GM21528 (cell line): ENCODE data around the gene EPB41L4A.

Source experiments
- ATAC-seq: cut with Tn5 transposase; IDR thresholded peaks from one replicate; pipeline ENCODE4 v1.9.1; 2021; ENCODE audit warnings: mild to moderate bottlenecking, moderate library complexity; ENCODE audit not compliant: unreplicated experiment, low FRiP score

Gene EPB41L4A

GRCh38 chr5:112267231-112267630 lies 151.8 kb downstream of the EPB41L4A start:
- ATAC-seq, result no peak

- no peak for ATAC-seq
Observed at GRCh38 chr5:112264666-112265065, 154.4 kb downstream of the EPB41L4A start.

GRCh38 chr5:112264151-112264550 lies 154.9 kb downstream of the EPB41L4A start:
- ATAC-seq, result no peak

- ATAC-seq, result no peak
Observed at GRCh38 chr5:112263469-112263868, 155.6 kb downstream of the EPB41L4A start.

- no peak for ATAC-seq
Observed at GRCh38 chr5:112258571-112258970, 160.5 kb downstream of the EPB41L4A start.

- ATAC-seq, result no peak
Observed at GRCh38 chr5:112257976-112258375, 161.1 kb downstream of the EPB41L4A start.

- ATAC-seq, result no peak
Observed at GRCh38 chr5:112257005-112257404, 162.1 kb downstream of the EPB41L4A start.

- ATAC-seq, result no peak
Observed at GRCh38 chr5:112254303-112254702, 164.8 kb downstream of the EPB41L4A start.

- ATAC-seq, result no peak
Observed at GRCh38 chr5:112253478-112254250, 165.4 kb downstream of the EPB41L4A start.

GRCh38 chr5:112250551-112250950 lies 168.5 kb downstream of the EPB41L4A start:
- ATAC-seq, result no peak

- ATAC-seq, result no peak
Observed at GRCh38 chr5:112248623-112249022, 170.5 kb downstream of the EPB41L4A start.

GRCh38 chr5:112247960-112248359 lies 171.1 kb downstream of the EPB41L4A start:
- ATAC-seq, result no peak

- no peak for ATAC-seq
Observed at GRCh38 chr5:112245656-112246055, 173.4 kb downstream of the EPB41L4A start.

- no peak for ATAC-seq
Observed at GRCh38 chr5:112239996-112240395, 179.1 kb downstream of the EPB41L4A start.

- ATAC-seq, result no peak
Observed at GRCh38 chr5:112238473-112238872, 180.6 kb downstream of the EPB41L4A start.

GRCh38 chr5:112237456-112237855 lies 181.6 kb downstream of the EPB41L4A start:
- no peak for ATAC-seq

- no peak for ATAC-seq
Observed at GRCh38 chr5:112234000-112234399, 185.1 kb downstream of the EPB41L4A start.

GRCh38 chr5:112232667-112233066 lies 186.4 kb downstream of the EPB41L4A start:
- no peak for ATAC-seq

- ATAC-seq, result no peak
Observed at GRCh38 chr5:112230606-112231005, 188.5 kb downstream of the EPB41L4A start.

GRCh38 chr5:112228667-112229066 lies 190.4 kb downstream of the EPB41L4A start:
- no peak for ATAC-seq

GRCh38 chr5:112227911-112228631 lies 191.0 kb downstream of the EPB41L4A start:
- no peak for ATAC-seq

GRCh38 chr5:112226215-112226614 lies 192.9 kb downstream of the EPB41L4A start:
- no peak for ATAC-seq
